ENCODE measurements around the gene TGFA. TPM values are rescaled to one million over a fixed set of nuclear protein-coding genes. Genes with fewer than 3 reads are reported as not detected.

Gene TGFA
- polyA plus RNA-seq, 3 donors = 0.74 to 3.2 (median 1.8) TPM

GRCh38 chr2:70528929-70529328 lies 24.7 kb downstream of the TGFA start:
- 69 to 85% (median 83%) methylated on average over 3 of the region's 3 CpGs for WGBS, 3 donors
- H3K27ac ChIP-seq (ENCODE audit: low read depth, low read length) = no peak overlapping the region

- H3K27ac ChIP-seq (ENCODE audit: low read depth, low read length) = no peak overlapping the region
- 75 to 86% (median 79%) methylated on average over 7 of the region's 7 CpGs for WGBS, 3 donors
These were observed 25.4 kb downstream of the TGFA start for GRCh38 chr2:70528276-70528675.

- H3K27ac ChIP-seq (ENCODE audit: low read depth, low read length) = no peak overlapping the region
- 56 to 74% (median 68%) methylated on average over 4 of the region's 4 CpGs for WGBS, 3 donors
These were observed 26.1 kb downstream of the TGFA start for GRCh38 chr2:70527447-70528080.

GRCh38 chr2:70526126-70526525 lies 27.5 kb downstream of the TGFA start:
- H3K27ac ChIP-seq (ENCODE audit: low read depth, low read length) = no peak overlapping the region
- WGBS, 3 donors = 47 to 64% (median 57%) methylated on average over 3 of the region's 3 CpGs

GRCh38 chr2:70525032-70525431 lies 28.6 kb downstream of the TGFA start:
- WGBS, 3 donors = 28 to 92% (median 74%) methylated on average over 1 of the region's 1 CpG
- no peak overlapping the region for H3K27ac ChIP-seq (ENCODE audit: low read depth, low read length)

- 26 to 48% (median 47%) methylated on average over 14 of the region's 14 CpGs for WGBS, 3 donors
- peak overlapping the region; percentile 54 for H3K27ac ChIP-seq (ENCODE audit: low read depth, low read length)
These were observed 29.3 kb downstream of the TGFA start for GRCh38 chr2:70523996-70524965.

GRCh38 chr2:70523672-70523995 lies 30.0 kb downstream of the TGFA start:
- H3K27ac ChIP-seq (ENCODE audit: low read depth, low read length) = no peak overlapping the region

- H3K27ac ChIP-seq (ENCODE audit: low read depth, low read length) = no peak overlapping the region
- WGBS, 3 donors = 73 to 84% (median 80%) methylated on average over 5 of the region's 5 CpGs
These were observed 31.0 kb downstream of the TGFA start for GRCh38 chr2:70522627-70523026.

- 47 to 84% (median 69%) methylated on average over 3 of the region's 3 CpGs for WGBS, 3 donors
- no peak overlapping the region for H3K27ac ChIP-seq (ENCODE audit: low read depth, low read length)
These were observed 32.8 kb downstream of the TGFA start for GRCh38 chr2:70520825-70521224.

GRCh38 chr2:70519453-70519852 lies 34.2 kb downstream of the TGFA start:
- 79 to 86% (median 83%) methylated on average over 2 of the region's 2 CpGs for WGBS, 3 donors
- no peak overlapping the region for H3K27ac ChIP-seq (ENCODE audit: low read depth, low read length)

GRCh38 chr2:70518557-70518956 lies 35.1 kb downstream of the TGFA start:
- no peak overlapping the region for H3K27ac ChIP-seq (ENCODE audit: low read depth, low read length)
- WGBS, 3 donors = 89 to 100% (median 97%) methylated on average over 1 of the region's 1 CpG

- H3K27ac ChIP-seq (ENCODE audit: low read depth, low read length) = no peak overlapping the region
- 82 to 84% (median 83%) methylated on average over 7 of the region's 7 CpGs for whole genome bisulfite sequencing, 3 donors
These were observed 35.8 kb downstream of the TGFA start for GRCh38 chr2:70517804-70518203.

GRCh38 chr2:70516596-70516995 lies 37.0 kb downstream of the TGFA start:
- no peak overlapping the region for H3K27ac ChIP-seq (ENCODE audit: low read depth, low read length)
- WGBS, 3 donors = 61 to 78% (median 68%) methylated on average over 5 of the region's 5 CpGs

GRCh38 chr2:70515938-70516337 lies 37.7 kb downstream of the TGFA start:
- 32 to 56% (median 41%) methylated on average over 4 of the region's 4 CpGs for WGBS, 3 donors
- H3K27ac ChIP-seq (ENCODE audit: low read depth, low read length) = peak overlapping the region; percentile 6

- WGBS, 3 donors = 28 to 68% (median 59%) methylated on average over 14 to 15 of the region's 15 CpGs
- H3K27ac ChIP-seq (ENCODE audit: low read depth, low read length) = no peak overlapping the region
These were observed 39.0 kb downstream of the TGFA start for GRCh38 chr2:70514612-70515055.

- WGBS, 3 donors = 56 to 76% (median 70%) methylated on average over 4 of the region's 4 CpGs
- no peak overlapping the region for H3K27ac ChIP-seq (ENCODE audit: low read depth, low read length)
These were observed 39.9 kb downstream of the TGFA start for GRCh38 chr2:70513738-70514137.

- H3K27ac ChIP-seq (ENCODE audit: low read depth, low read length) = no peak overlapping the region
These were observed 41.5 kb downstream of the TGFA start for GRCh38 chr2:70511971-70512729.

GRCh38 chr2:70510313-70510712 lies 43.3 kb downstream of the TGFA start:
- no peak overlapping the region for H3K27ac ChIP-seq (ENCODE audit: low read depth, low read length)
- WGBS, 3 donors = 88 to 90% (median 89%) methylated on average over 1 of the region's 1 CpG

More at GRCh38 chr2:70511971-70512729, 41.5 kb downstream of the TGFA start:
- WGBS, 3 donors = 74 to 87% (median 77%) methylated on average over 8 of the region's 8 CpGs

GRCh38 chr2:70509565-70509964 lies 44.1 kb downstream of the TGFA start:
- 69 to 77% (median 73%) methylated on average over 3 of the region's 3 CpGs for WGBS, 3 donors

More at GRCh38 chr2:70509565-70509964, 44.1 kb downstream of the TGFA start:
- H3K27ac ChIP-seq (ENCODE audit: low read depth, low read length) = no peak overlapping the region

Measured in adipose tissue (tissue), 3 donors.